SK-N-SH treated with all-trans-retinoic acid at 6 μM for 48 hours (cell line): Measurements from ENCODE around the gene GLIS1.

Experiments
- PATZ1 ChIP-seq: fragments of 250-450 bp; sonication (Bioruptor Pico); IDR thresholded peaks from 2 replicates; pipeline ENCODE4 v1.8.0; 2020; ENCODE audit warnings: mild to moderate bottlenecking, moderate library complexity, borderline replicate concordance
- RARB ChIP-seq: fragments of 250-450 bp; sonication (Bioruptor Pico); IDR thresholded peaks from 2 replicates; pipeline ENCODE4 v1.8.0; 2021; ENCODE audit warnings: mild to moderate bottlenecking, moderate library complexity
- ZNF8 ChIP-seq: fragments of 450-650 bp; formaldehyde crosslinking; IDR thresholded peaks from 2 replicates; pipeline ENCODE4 v1.5.0; 2020; ENCODE audit warnings: mild to moderate bottlenecking, moderate library complexity

GRCh38 chr1:53544728-53545515 is 194.0 kb downstream of the GLIS1 start:
- TF ChIP-seq ZNF8 (CRISPR knock-in tag) = no peak
- no peak for TF ChIP-seq RARB (CRISPR knock-in tag)
- TF ChIP-seq PATZ1 (CRISPR knock-in tag) = no peak
